ENCODE measurements around the gene IL23R. TPM values are rescaled to one million over a fixed set of nuclear protein-coding genes. Genes with fewer than 3 reads are reported as not detected.
"Not testable (repeated sequence)": the region's sequence is repeated elsewhere in the genome, so short reads cannot be mapped to it uniquely, and the experiment has no call there.

The IL23R gene
- total RNA-seq, 1 donor from 2014 or later, result not detected

GRCh38 chr1:67140460-67140859 lies 25.8 kb upstream of the IL23R start:
- Histone ChIP-seq H2AFZ (ENCODE audit: low read depth, low read length) (no peak overlapping the region), H3K4me3 (ENCODE audit: insufficient read depth, low read depth, low read length) (no peak overlapping the region), H3K4me1 (ENCODE audit: insufficient read depth, low read length) (no peaks in the 10 kb centered on the region), H4K20me1 (ENCODE audit: insufficient read depth, low read length) (no peaks in the 10 kb centered on the region), H3K27me3 (ENCODE audit: insufficient read depth, low read length) (no peaks in the 10 kb centered on the region), H3K79me2 (ENCODE audit: insufficient read depth, low read length) (no peaks in the 10 kb centered on the region), H3K9me3 (ENCODE audit: insufficient read depth, low read depth, low read length) (no peaks in the 10 kb centered on the region), H3K9ac (ENCODE audit: low read length) (no peak overlapping the region), H3K27ac (ENCODE audit: low read depth, low read length) (no peak overlapping the region), H3K36me3 (ENCODE audit: insufficient read depth, low read length) (no peaks in the 10 kb centered on the region), H3K4me2 (ENCODE audit: low read length) (no peak overlapping the region)
- H3K4me1 Mint-ChIP-seq (ENCODE audit: low read depth, unreplicated experiment), result no peaks in the 10 kb centered on the region
- TF ChIP-seq, protein P1, sequence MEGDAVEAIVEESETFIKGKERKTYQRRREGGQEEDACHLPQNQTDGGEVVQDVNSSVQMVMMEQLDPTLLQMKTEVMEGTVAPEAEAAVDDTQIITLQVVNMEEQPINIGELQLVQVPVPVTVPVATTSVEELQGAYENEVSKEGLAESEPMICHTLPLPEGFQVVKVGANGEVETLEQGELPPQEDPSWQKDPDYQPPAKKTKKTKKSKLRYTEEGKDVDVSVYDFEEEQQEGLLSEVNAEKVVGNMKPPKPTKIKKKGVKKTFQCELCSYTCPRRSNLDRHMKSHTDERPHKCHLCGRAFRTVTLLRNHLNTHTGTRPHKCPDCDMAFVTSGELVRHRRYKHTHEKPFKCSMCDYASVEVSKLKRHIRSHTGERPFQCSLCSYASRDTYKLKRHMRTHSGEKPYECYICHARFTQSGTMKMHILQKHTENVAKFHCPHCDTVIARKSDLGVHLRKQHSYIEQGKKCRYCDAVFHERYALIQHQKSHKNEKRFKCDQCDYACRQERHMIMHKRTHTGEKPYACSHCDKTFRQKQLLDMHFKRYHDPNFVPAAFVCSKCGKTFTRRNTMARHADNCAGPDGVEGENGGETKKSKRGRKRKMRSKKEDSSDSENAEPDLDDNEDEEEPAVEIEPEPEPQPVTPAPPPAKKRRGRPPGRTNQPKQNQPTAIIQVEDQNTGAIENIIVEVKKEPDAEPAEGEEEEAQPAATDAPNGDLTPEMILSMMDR (IDR thresholded peaks at IDR 0.05; ENCODE audit: insufficient read depth, low read depth, low read length), result no peak
- TF ChIP-seq EZH2 (IDR thresholded peaks at IDR 0.05; ENCODE audit: insufficient read depth, low read length), result no peak
- peaks cover 6% of the 10 kb centered on the region for H3K9me3 Mint-ChIP-seq (ENCODE audit: unreplicated experiment)
- H3K27ac Mint-ChIP-seq (ENCODE audit: unreplicated experiment), result no peak overlapping the region
- no peaks in the 10 kb centered on the region for H3K27me3 Mint-ChIP-seq (ENCODE audit: low read depth, unreplicated experiment)
- H3K4me3 Mint-ChIP-seq (ENCODE audit: unreplicated experiment), result no peak overlapping the region
- H3K36me3 Mint-ChIP-seq (ENCODE audit: low read depth, unreplicated experiment), result no peaks in the 10 kb centered on the region
- no peak for FAIRE-seq
- no peak for DNase-seq (ENCODE audit: low read depth)

DNA sequence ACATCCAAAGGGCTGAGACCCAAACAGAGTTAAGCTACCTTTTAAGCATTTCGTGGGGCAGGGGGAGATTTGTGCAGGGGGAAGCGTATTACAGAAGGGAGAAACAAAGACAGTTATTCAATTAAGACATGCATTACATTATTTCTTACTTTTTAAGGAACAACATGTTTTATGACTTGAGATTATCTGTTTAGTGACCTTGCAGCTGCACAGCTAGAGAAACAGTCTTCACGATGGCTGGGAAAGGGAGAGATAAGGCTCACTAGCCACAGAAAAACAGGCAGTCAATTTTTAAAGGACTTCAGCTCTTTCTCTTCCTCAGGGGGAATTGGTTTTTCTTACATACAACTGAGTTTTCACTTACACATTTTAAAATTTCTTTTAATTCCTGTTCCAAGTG lies 24.4 kb upstream of the IL23R start:
- not testable (repeated sequence) for H3K27ac ChIP-seq (ENCODE audit: low read depth, low read length); H3K27me3 ChIP-seq (ENCODE audit: insufficient read depth, low read length); H3K9me3 ChIP-seq (ENCODE audit: insufficient read depth, low read depth, low read length); H3K4me3 Mint-ChIP-seq (ENCODE audit: unreplicated experiment); H3K36me3 Mint-ChIP-seq (ENCODE audit: low read depth, unreplicated experiment); H3K9ac ChIP-seq (ENCODE audit: low read length); H3K27me3 Mint-ChIP-seq (ENCODE audit: low read depth, unreplicated experiment); H3K4me1 ChIP-seq (ENCODE audit: insufficient read depth, low read length); H3K4me3 ChIP-seq (ENCODE audit: insufficient read depth, low read depth, low read length); H2AFZ ChIP-seq (ENCODE audit: low read depth, low read length); FAIRE-seq; H3K79me2 ChIP-seq (ENCODE audit: insufficient read depth, low read length); H3K4me1 Mint-ChIP-seq (ENCODE audit: low read depth, unreplicated experiment); H3K36me3 ChIP-seq (ENCODE audit: insufficient read depth, low read length); H3K27ac Mint-ChIP-seq (ENCODE audit: unreplicated experiment); H3K4me2 ChIP-seq (ENCODE audit: low read length); DNase-seq (ENCODE audit: low read depth); H3K9me3 Mint-ChIP-seq (ENCODE audit: unreplicated experiment); H4K20me1 ChIP-seq (ENCODE audit: insufficient read depth, low read length)

- H3K9ac ChIP-seq (ENCODE audit: low read length), result no peak overlapping the region
- H3K79me2 ChIP-seq (ENCODE audit: insufficient read depth, low read length), result no peaks in the 10 kb centered on the region
- H3K36me3 ChIP-seq (ENCODE audit: insufficient read depth, low read length), result no peaks in the 10 kb centered on the region
- no peak overlapping the region for H3K4me3 ChIP-seq (ENCODE audit: insufficient read depth, low read depth, low read length)
- DNase-seq (ENCODE audit: low read depth) (no peak), FAIRE-seq (no peak)
- H2AFZ ChIP-seq (ENCODE audit: low read depth, low read length), result no peak overlapping the region
- Mint-ChIP-seq H3K4me1 (ENCODE audit: low read depth, unreplicated experiment) (no peaks in the 10 kb centered on the region), H3K4me3 (ENCODE audit: unreplicated experiment) (no peak overlapping the region), H3K27me3 (ENCODE audit: low read depth, unreplicated experiment) (no peaks in the 10 kb centered on the region), H3K27ac (ENCODE audit: unreplicated experiment) (no peak overlapping the region), H3K36me3 (ENCODE audit: low read depth, unreplicated experiment) (no peaks in the 10 kb centered on the region), H3K9me3 (ENCODE audit: unreplicated experiment) (peaks cover 6% of the 10 kb centered on the region)
- no peak overlapping the region for H3K27ac ChIP-seq (ENCODE audit: low read depth, low read length)
- no peak overlapping the region for H3K4me2 ChIP-seq (ENCODE audit: low read length)
- no peaks in the 10 kb centered on the region for H3K4me1 ChIP-seq (ENCODE audit: insufficient read depth, low read length)
- H3K27me3 ChIP-seq (ENCODE audit: insufficient read depth, low read length), result no peaks in the 10 kb centered on the region
- no peaks in the 10 kb centered on the region for H4K20me1 ChIP-seq (ENCODE audit: insufficient read depth, low read length)
- TF ChIP-seq EZH2 (IDR thresholded peaks at IDR 0.05; ENCODE audit: insufficient read depth, low read length), result no peak
- TF ChIP-seq, protein P1 (IDR thresholded peaks at IDR 0.05; ENCODE audit: insufficient read depth, low read depth, low read length), result no peak
- H3K9me3 ChIP-seq (ENCODE audit: insufficient read depth, low read depth, low read length), result no peaks in the 10 kb centered on the region
Measured at GRCh38 chr1:67142931-67143330, 23.3 kb upstream of the IL23R start.
